K562 (cell line): ENCODE measurements around the gene NRSN2. TPM values are rescaled to one million over a fixed set of nuclear protein-coding genes. Genes with fewer than 3 reads are reported as not detected.

Experiments
- CCAR2 ChIP-seq: fragments of 200-400 bp; formaldehyde crosslinking; IDR thresholded peaks from 2 replicates; pipeline ENCODE4 v1.6.1; 2017; ENCODE audit warnings: mild to moderate bottlenecking, low read depth, low read length
- ELF2 ChIP-seq: fragments of 250-450 bp; sonication (Bioruptor Pico); IDR thresholded peaks from 2 replicates; pipeline ENCODE4 v1.5.0; 2021; ENCODE audit warnings: mild to moderate bottlenecking
- NR4A1 ChIP-seq, 2 experiments: fragments of 250-450 bp in 1 of 2; fragments of 450-650 bp in 1 of 2; sonication (Bioruptor Pico) in 1 of 2; IDR thresholded peaks; 2 replicates each; pipeline versions ENCODE4 v1.4.0 to v1.6.1; 2016 to 2020; ENCODE audit warnings: mild to moderate bottlenecking in 2 of 2, missing compliant biosample characterization in 1 of 2, missing genetic modification characterization in 1 of 2, moderate library complexity in 1 of 2
- POLR2AphosphoS5 ChIP-seq: IDR thresholded peaks from 2 replicates; pipeline ENCODE4 v1.6.1; 2011; ENCODE audit warnings: mild to moderate bottlenecking, low read depth, low read length, moderate library complexity; ENCODE audit not compliant: control insufficient read depth, insufficient read depth
- POLR2G ChIP-seq: fragments of 200-400 bp; formaldehyde crosslinking; IDR thresholded peaks from 2 replicates; pipeline ENCODE4 v1.6.1; 2017; ENCODE audit warnings: low read depth, mild to moderate bottlenecking, antibody characterized with exemption, low read length, moderate library complexity
- PTBP1 ChIP-seq: fragments of 200-400 bp; formaldehyde crosslinking; IDR thresholded peaks from 2 replicates; pipeline ENCODE4 v1.6.1; 2017; ENCODE audit warnings: low read depth, low read length
- SMARCA4 ChIP-seq: fragments of 450-650 bp; IDR thresholded peaks from 2 replicates; pipeline ENCODE4 v1.6.1; 2016
- YY1 ChIP-seq, 3 experiments: IDR thresholded peaks; 2 replicates each; pipeline ENCODE4 v1.6.1; 2011; ENCODE audit warnings: low read length in 2 of 3, mild to moderate bottlenecking in 2 of 3, moderate library complexity in 2 of 3, borderline replicate concordance in 1 of 3, control low read depth in 1 of 3, low read depth in 1 of 3; ENCODE audit not compliant: insufficient read depth in 3 of 3, insufficient replicate concordance in 2 of 3, control insufficient read depth in 1 of 3, insufficient read length in 1 of 3; ENCODE audit errors: extremely low read depth in 1 of 3
- ZNF24 ChIP-seq: fragments of 450-650 bp; IDR thresholded peaks from 2 replicates; pipeline ENCODE4 v1.6.1; 2016
- ZNF347 ChIP-seq: fragments of 450-650 bp; formaldehyde crosslinking; IDR thresholded peaks from 2 replicates; pipeline ENCODE4 v1.4.0; 2020; ENCODE audit warnings: low read depth, mild to moderate bottlenecking, moderate library complexity
- polyA plus RNA-seq, 8 experiments: library from polyadenylated mRNA; depleted of rRNA in 4 of 8; stranded (reverse) in 5 of 8; unstranded in 3 of 8; fragments of >200 nt; fragmentation: Nextera tagmentation in 2 of 8; fragmentation: Illumina TruSeq in 1 of 8; extraction: Ambion mirVana in 2 of 8; extraction: Trizol in 1 of 8; gene quantifications; 2 replicates each; pipeline versions ENCODE4 v1.2.1 to v1.2.3, GENCODE V29; 2011 to 2014; ENCODE audit warnings: inconsistent platforms in 1 of 8, missing spikeins in 1 of 8
- total RNA-seq, 7 experiments: library from RNA; depleted of rRNA in 6 of 7; stranded (reverse); fragments of >200 nt in 6 of 7; fragmentation: Illumina TruSeq in 2 of 7; extraction: Trizol in 2 of 7; gene quantifications; 2 replicates each; pipeline versions ENCODE4 v1.2.1 to v1.2.3, GENCODE V29; 2011 to 2021; ENCODE audit warnings: low replicate concordance in 1 of 7
- TF ChIP-seq, protein P1 (sequence below), 2 experiments: fragments of 450-650 bp; formaldehyde crosslinking in 1 of 2; IDR thresholded peaks; 2 replicates each; pipeline versions ENCODE4 v1.4.0 to v1.6.1; 2014 to 2020; ENCODE audit warnings: mild to moderate bottlenecking in 2 of 2, borderline replicate concordance in 1 of 2, low read depth in 1 of 2
- TF ChIP-seq, protein P2 (sequence below), 3 experiments: fragments of 200-800 bp in 1 of 3; fragments of 250-450 bp in 1 of 3; fragments of 450-650 bp in 1 of 3; sonication (Bioruptor Pico) in 1 of 3; sonication (Bioruptor generic) in 1 of 3; formaldehyde crosslinking in 1 of 3; IDR thresholded peaks; 2 replicates each; pipeline versions ENCODE4 v1.6.1 to v1.8.0; 2016 to 2022; ENCODE audit warnings: mild to moderate bottlenecking in 2 of 3, missing genetic modification characterization in 2 of 3, missing compliant biosample characterization in 1 of 3, moderate library complexity in 1 of 3

Gene NRSN2
- total and polyA plus RNA-seq, 9 of the 15 experiments (the other 6 are each of a cell fraction or from before 2014, with no cell fraction given), result 7.5 to 29.7 (median 11.1) TPM

DNA sequence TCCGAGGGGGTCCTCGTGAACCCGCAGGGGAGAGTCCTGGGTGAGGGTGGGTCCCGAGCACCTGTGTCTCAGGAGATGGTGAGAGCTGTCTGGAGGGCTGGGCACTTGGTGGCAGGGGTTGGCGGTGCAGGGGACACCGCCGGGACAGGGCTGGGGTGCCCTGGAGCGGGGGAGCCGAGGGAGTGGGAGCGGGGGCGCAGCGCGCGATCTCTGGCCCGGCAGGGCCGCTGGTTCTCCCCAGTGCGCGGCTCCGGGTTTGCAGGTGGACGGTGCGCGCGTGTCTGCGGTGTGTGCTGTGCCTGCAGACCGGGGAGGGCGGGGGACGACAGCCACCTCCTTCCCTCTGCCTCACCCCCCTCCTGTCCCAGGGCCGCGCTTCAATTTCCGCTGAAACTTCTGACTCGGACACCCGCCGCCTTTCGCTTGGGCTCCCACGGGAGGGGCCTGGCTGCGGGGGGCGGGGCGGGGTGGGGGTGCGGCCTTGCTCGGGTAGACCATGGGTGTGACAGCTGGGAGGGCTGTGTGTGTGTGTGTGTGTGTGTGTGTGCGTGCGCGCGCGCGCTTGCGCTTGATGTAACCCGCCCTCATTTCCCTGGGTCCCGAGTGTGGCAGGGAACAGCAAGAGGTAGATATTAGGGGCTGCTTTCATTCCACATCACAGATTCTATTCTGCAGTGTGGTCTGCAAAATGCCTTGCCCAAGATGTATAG, 34.8 kb downstream of the NRSN2 start (continued):
- TF ChIP-seq, protein P1, sequence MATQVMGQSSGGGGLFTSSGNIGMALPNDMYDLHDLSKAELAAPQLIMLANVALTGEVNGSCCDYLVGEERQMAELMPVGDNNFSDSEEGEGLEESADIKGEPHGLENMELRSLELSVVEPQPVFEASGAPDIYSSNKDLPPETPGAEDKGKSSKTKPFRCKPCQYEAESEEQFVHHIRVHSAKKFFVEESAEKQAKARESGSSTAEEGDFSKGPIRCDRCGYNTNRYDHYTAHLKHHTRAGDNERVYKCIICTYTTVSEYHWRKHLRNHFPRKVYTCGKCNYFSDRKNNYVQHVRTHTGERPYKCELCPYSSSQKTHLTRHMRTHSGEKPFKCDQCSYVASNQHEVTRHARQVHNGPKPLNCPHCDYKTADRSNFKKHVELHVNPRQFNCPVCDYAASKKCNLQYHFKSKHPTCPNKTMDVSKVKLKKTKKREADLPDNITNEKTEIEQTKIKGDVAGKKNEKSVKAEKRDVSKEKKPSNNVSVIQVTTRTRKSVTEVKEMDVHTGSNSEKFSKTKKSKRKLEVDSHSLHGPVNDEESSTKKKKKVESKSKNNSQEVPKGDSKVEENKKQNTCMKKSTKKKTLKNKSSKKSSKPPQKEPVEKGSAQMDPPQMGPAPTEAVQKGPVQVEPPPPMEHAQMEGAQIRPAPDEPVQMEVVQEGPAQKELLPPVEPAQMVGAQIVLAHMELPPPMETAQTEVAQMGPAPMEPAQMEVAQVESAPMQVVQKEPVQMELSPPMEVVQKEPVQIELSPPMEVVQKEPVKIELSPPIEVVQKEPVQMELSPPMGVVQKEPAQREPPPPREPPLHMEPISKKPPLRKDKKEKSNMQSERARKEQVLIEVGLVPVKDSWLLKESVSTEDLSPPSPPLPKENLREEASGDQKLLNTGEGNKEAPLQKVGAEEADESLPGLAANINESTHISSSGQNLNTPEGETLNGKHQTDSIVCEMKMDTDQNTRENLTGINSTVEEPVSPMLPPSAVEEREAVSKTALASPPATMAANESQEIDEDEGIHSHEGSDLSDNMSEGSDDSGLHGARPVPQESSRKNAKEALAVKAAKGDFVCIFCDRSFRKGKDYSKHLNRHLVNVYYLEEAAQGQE (IDR thresholded peaks at IDR 0.05; ENCODE audit: borderline replicate concordance), result no peak
- TF ChIP-seq, protein P1 (CRISPR knock-in tag; IDR thresholded peaks at IDR 0.05; ENCODE audit: low read depth), result peak; percentile 77
- TF ChIP-seq POLR2G (peak; percentile 94), NR4A1 (CRISPR knock-in tag; IDR thresholded peaks at IDR 0.05) (no peak), NR4A1 (tag; IDR thresholded peaks at IDR 0.05) (no peak), ELF2 (no peak), YY1 (IDR thresholded peaks at IDR 0.05; ENCODE audit: borderline replicate concordance in 1 of 3, control insufficient read depth in 1 of 3, extremely low read depth in 1 of 3, insufficient read depth in 3 of 3, insufficient read length in 1 of 3, insufficient replicate concordance in 2 of 3, low read depth in 1 of 3, low read length in 2 of 3) (peak in 1 of 3 experiments; percentile 5), ZNF347 (CRISPR knock-in tag) (no peak), ZNF24 (no peak), POLR2AphosphoS5 (peak; percentile 50), SMARCA4 (no peak), CCAR2 (no peak), PTBP1 (no peak)
- TF ChIP-seq, protein P2, sequence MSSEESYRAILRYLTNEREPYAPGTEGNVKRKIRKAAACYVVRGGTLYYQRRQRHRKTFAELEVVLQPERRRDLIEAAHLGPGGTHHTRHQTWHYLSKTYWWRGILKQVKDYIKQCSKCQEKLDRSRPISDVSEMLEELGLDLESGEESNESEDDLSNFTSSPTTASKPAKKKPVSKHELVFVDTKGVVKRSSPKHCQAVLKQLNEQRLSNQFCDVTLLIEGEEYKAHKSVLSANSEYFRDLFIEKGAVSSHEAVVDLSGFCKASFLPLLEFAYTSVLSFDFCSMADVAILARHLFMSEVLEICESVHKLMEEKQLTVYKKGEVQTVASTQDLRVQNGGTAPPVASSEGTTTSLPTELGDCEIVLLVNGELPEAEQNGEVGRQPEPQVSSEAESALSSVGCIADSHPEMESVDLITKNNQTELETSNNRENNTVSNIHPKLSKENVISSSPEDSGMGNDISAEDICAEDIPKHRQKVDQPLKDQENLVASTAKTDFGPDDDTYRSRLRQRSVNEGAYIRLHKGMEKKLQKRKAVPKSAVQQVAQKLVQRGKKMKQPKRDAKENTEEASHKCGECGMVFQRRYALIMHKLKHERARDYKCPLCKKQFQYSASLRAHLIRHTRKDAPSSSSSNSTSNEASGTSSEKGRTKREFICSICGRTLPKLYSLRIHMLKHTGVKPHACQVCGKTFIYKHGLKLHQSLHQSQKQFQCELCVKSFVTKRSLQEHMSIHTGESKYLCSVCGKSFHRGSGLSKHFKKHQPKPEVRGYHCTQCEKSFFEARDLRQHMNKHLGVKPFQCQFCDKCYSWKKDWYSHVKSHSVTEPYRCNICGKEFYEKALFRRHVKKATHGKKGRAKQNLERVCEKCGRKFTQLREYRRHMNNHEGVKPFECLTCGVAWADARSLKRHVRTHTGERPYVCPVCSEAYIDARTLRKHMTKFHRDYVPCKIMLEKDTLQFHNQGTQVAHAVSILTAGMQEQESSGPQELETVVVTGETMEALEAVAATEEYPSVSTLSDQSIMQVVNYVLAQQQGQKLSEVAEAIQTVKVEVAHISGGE (CRISPR knock-in tag; IDR thresholded peaks at IDR 0.05), result no peak
